Measurements from ENCODE around the gene CSNK1G1. TPM values are rescaled to one million over a fixed set of nuclear protein-coding genes. Genes with fewer than 3 reads are reported as not detected.
A peak's percentile ranks its signal among the peaks of the same experiment; 100 is the strongest.

CSNK1G1 gene
- total and polyA plus RNA-seq, 3 donors from 2014 or later: 32.7 to 77.5 (median 59.6) TPM

GRCh38 chr15:64209680-64210334 is 146.2 kb downstream of the CSNK1G1 start:
- Histone ChIP-seq H3K9me3 (no peaks in the 10 kb centered on the region), H3K36me3 (ENCODE audit: low read depth, missing control alignments) (no peaks in the 10 kb centered on the region), H3K4me3 (no peak overlapping the region), H3K4me1 (no peaks in the 10 kb centered on the region), H3K27me3 (no peaks in the 10 kb centered on the region), H3K27ac (no peak overlapping the region)
- DNase-seq: no peak
- 53 to 60% methylated on average over 3 of the region's 3 CpGs for WGBS, 2 donors
- intact Hi-C loops (cut with DNase I; ENCODE audit: low total_unique reads): no loop called here
- TF ChIP-seq POLR2A (IDR thresholded peaks at IDR 0.05) (no peak), CTCF (IDR thresholded peaks at IDR 0.05) (peak in 1 of 3 experiments; percentile 35)

- intact Hi-C loops (cut with DNase I; ENCODE audit: low total_unique reads): no loop called here
- TF ChIP-seq CTCF (IDR thresholded peaks at IDR 0.05): no peak
- no peak for TF ChIP-seq POLR2A (IDR thresholded peaks at IDR 0.05)
- no peaks in the 10 kb centered on the region for H3K27me3 ChIP-seq
- H3K27ac ChIP-seq: no peak overlapping the region
- no peaks in the 10 kb centered on the region for H3K36me3 ChIP-seq (ENCODE audit: low read depth, missing control alignments)
- H3K9me3 ChIP-seq: no peaks in the 10 kb centered on the region
- no peak overlapping the region for H3K4me3 ChIP-seq
- DNase-seq: no peak
- no peaks in the 10 kb centered on the region for H3K4me1 ChIP-seq
These were observed 150.8 kb downstream of the CSNK1G1 start for GRCh38 chr15:64205202-64205601.

GRCh38 chr15:64197425-64197824 is 158.5 kb downstream of the CSNK1G1 start:
- DNase-seq: no peak
- no peaks in the 10 kb centered on the region for H3K27me3 ChIP-seq
- no peak overlapping the region for H3K27ac ChIP-seq
- H3K36me3 ChIP-seq (ENCODE audit: low read depth, missing control alignments): no peaks in the 10 kb centered on the region
- intact Hi-C loops (cut with DNase I; ENCODE audit: low total_unique reads): no loop called here
- H3K4me1 ChIP-seq: peaks cover 6% of the 10 kb centered on the region
- H3K4me3 ChIP-seq: no peak overlapping the region
- no peak for TF ChIP-seq POLR2A (IDR thresholded peaks at IDR 0.05)
- no peak for TF ChIP-seq CTCF (IDR thresholded peaks at IDR 0.05)
- no peaks in the 10 kb centered on the region for H3K9me3 ChIP-seq
- 25 to 59% methylated on average over 1 of the region's 1 CpG for WGBS, 2 donors

GRCh38 chr15:64193971-64194370 is 162.0 kb downstream of the CSNK1G1 start:
- H3K27me3 ChIP-seq: no peaks in the 10 kb centered on the region
- no peaks in the 10 kb centered on the region for H3K9me3 ChIP-seq
- TF ChIP-seq POLR2A (IDR thresholded peaks at IDR 0.05): no peak
- TF ChIP-seq CTCF (IDR thresholded peaks at IDR 0.05): no peak
- no peak for DNase-seq
- no peak overlapping the region for H3K27ac ChIP-seq
- WGBS, 2 donors: 87 to 92% methylated on average over 6 of the region's 6 CpGs
- H3K4me1 ChIP-seq: peaks cover 6% of the 10 kb centered on the region
- no peaks in the 10 kb centered on the region for H3K36me3 ChIP-seq (ENCODE audit: low read depth, missing control alignments)
- intact Hi-C loops (cut with DNase I; ENCODE audit: low total_unique reads): no loop called here
- H3K4me3 ChIP-seq: no peak overlapping the region
